ENCODE results near the gene OR10P1. TPM values are rescaled to one million over a fixed set of nuclear protein-coding genes. Genes with fewer than 3 reads are reported as not detected.
"Not testable (repeated sequence)": the region's sequence is repeated elsewhere in the genome, so short reads cannot be mapped to it uniquely, and the experiment has no call there.

OR10P1 gene, protein sequence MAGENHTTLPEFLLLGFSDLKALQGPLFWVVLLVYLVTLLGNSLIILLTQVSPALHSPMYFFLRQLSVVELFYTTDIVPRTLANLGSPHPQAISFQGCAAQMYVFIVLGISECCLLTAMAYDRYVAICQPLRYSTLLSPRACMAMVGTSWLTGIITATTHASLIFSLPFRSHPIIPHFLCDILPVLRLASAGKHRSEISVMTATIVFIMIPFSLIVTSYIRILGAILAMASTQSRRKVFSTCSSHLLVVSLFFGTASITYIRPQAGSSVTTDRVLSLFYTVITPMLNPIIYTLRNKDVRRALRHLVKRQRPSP
- not detected for polyA plus RNA-seq (2013, experiment 1 of 2)
- polyA plus RNA-seq (2013, experiment 2 of 2) = not detected

DNA sequence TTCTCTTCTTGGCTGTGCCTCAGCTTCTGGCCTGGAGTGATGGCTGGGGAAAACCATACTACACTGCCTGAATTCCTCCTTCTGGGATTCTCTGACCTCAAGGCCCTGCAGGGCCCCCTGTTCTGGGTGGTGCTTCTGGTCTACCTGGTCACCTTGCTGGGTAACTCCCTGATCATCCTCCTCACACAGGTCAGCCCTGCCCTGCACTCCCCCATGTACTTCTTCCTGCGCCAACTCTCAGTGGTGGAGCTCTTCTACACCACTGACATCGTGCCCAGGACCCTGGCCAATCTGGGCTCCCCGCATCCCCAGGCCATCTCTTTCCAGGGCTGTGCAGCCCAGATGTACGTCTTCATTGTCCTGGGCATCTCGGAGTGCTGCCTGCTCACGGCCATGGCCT, at the start of gene OR10P1:
OR10P1 (plus strand) TSS at position 40 of the 400 bp plus-strand sequence; CDS start at position 40, 0 bp downstream.
- no peak within 1 kb of the TSS for H3K56ac ChIP-seq (ENCODE audit: low read length)
- no peak within 1 kb of the TSS for H3K4me2 ChIP-seq (ENCODE audit: low read length)
- H2BK120ac ChIP-seq (ENCODE audit: low read depth, low read length) = no peak within 1 kb of the TSS
- H3K4me3 ChIP-seq (ENCODE audit: low read length) = no peak within 1 kb of the TSS
- no peaks in the 10 kb centered on the region for H3K4me1 ChIP-seq (ENCODE audit: control insufficient read depth, low read depth, low read length)
- no peaks in the 10 kb centered on the region for H3K27me3 ChIP-seq (ENCODE audit: insufficient read depth, low read length, poor library complexity)
- H2BK5ac ChIP-seq (ENCODE audit: low read length) = no peak within 1 kb of the TSS
- no peak within 1 kb of the TSS for H3K4ac ChIP-seq (ENCODE audit: low read depth, low read length)
- no peak within 1 kb of the TSS for H2BK15ac ChIP-seq (replicated peaks; ENCODE audit: low read depth)
- H3K79me1 ChIP-seq (ENCODE audit: low read length) = no peaks in the 10 kb centered on the region
- H3K36me3 ChIP-seq (ENCODE audit: control insufficient read depth, insufficient read depth, low read length) = no peaks in the 10 kb centered on the region
- no peak within 1 kb of the TSS for H3K23ac ChIP-seq (ENCODE audit: low read length)
- no peak within 1 kb of the TSS for H3K18ac ChIP-seq (ENCODE audit: low read length)
- no peak within 1 kb of the TSS for H4K8ac ChIP-seq (ENCODE audit: low read depth, low read length)
- H4K5ac ChIP-seq (ENCODE audit: low read length) = no peak within 1 kb of the TSS
- no peak within 1 kb of the TSS for H3K27ac ChIP-seq (ENCODE audit: low read depth, low read length)
- H3K9ac ChIP-seq (ENCODE audit: low read length) = no peak within 1 kb of the TSS
- no peak within 1 kb of the TSS for H2AK5ac ChIP-seq (ENCODE audit: low read length)
- no CpG with 5 or more reads among the region's 6 CpGs for WGBS (ENCODE audit: extremely low coverage, insufficient coverage, low lambda C conversion rate)
- H3K79me2 ChIP-seq (ENCODE audit: control insufficient read depth, insufficient read depth, low read length) = no peaks in the 10 kb centered on the region
- DNase-seq = no peak

DNA sequence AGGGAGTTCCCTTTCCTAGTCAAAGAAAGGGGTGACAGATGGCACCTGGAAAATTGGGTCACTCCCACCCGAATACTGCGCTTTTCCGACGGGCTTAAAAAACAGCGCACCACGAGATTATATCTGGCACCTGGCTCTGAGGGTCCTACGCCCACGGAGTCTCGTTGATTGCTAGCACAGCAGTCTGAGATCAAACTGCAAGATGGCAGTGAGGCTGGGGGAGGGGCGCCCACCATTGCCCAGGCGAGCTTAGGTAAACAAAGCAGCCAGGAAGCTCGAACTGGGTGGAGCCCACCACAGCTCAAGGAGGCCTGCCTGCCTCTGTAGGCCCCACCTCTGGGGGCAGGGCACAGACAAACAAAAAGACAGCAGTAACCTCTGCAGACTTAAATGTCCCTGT, 46.5 kb upstream of the OR10P1 start:
- peak; percentile 9 for DNase-seq
- not testable (repeated sequence) for H3K36me3 ChIP-seq (ENCODE audit: control insufficient read depth, insufficient read depth, low read length); H3K79me2 ChIP-seq (ENCODE audit: control insufficient read depth, insufficient read depth, low read length); H3K27me3 ChIP-seq (ENCODE audit: insufficient read depth, low read length, poor library complexity); H3K4ac ChIP-seq (ENCODE audit: low read depth, low read length); H2BK5ac ChIP-seq (ENCODE audit: low read length); H3K4me1 ChIP-seq (ENCODE audit: control insufficient read depth, low read depth, low read length); H3K18ac ChIP-seq (ENCODE audit: low read length); H3K4me2 ChIP-seq (ENCODE audit: low read length); H3K23ac ChIP-seq (ENCODE audit: low read length); H3K27ac ChIP-seq (ENCODE audit: low read depth, low read length); H4K8ac ChIP-seq (ENCODE audit: low read depth, low read length); H3K79me1 ChIP-seq (ENCODE audit: low read length); H2BK15ac ChIP-seq (replicated peaks; ENCODE audit: low read depth); H2AK5ac ChIP-seq (ENCODE audit: low read length); H4K5ac ChIP-seq (ENCODE audit: low read length); H3K9ac ChIP-seq (ENCODE audit: low read length); H2BK120ac ChIP-seq (ENCODE audit: low read depth, low read length); H3K4me3 ChIP-seq (ENCODE audit: low read length); H3K56ac ChIP-seq (ENCODE audit: low read length)
- WGBS (ENCODE audit: extremely low coverage, insufficient coverage, low lambda C conversion rate) = no CpG with 5 or more reads among the region's 12 CpGs

DNA sequence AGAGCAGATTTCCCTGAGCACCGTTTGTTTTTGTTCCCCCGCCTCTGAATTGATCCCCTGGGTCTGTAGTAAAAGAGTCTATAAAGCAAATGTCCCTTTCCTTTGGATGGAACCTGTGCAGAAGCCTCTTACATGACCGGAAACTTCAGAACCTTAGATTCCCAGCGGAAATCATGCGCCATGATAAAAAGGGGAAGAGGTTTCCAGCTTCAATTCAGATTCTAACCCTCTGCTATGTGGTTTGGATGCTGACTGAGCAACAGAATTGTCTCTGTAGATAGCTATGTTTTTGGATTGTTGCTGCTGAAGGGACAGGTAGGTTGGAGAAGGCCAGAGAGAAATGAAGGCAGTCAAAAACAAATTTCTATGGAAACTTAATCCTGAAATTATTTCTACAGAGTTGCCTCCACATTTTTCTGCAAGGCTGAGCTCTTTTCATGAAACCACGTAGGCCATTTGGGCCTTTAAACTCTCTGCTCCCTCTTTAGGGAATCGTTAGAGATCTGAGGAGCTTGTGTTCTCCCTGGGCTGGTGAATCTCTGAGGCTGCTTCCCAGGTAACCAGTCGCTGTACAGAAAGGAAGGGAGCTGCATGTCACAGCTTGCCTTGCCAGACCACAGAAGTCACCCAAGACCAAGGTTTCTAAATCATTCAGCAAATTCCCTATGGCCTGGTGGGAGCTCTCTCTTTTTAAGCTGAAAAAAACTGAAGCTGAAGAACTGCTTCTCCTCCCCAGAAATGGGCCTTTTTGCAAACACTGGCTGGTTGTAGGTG, 28.7 kb upstream of the OR10P1 start:
- no peak overlapping the region for H3K56ac ChIP-seq (ENCODE audit: low read length)
- no peak overlapping the region for H4K5ac ChIP-seq (ENCODE audit: low read length)
- no peak overlapping the region for H3K23ac ChIP-seq (ENCODE audit: low read length)
- no peak overlapping the region for H2BK5ac ChIP-seq (ENCODE audit: low read length)
- H3K4me1 ChIP-seq (ENCODE audit: control insufficient read depth, low read depth, low read length) = no peaks in the 10 kb centered on the region
- H2AK5ac ChIP-seq (ENCODE audit: low read length) = no peak overlapping the region
- no peaks in the 10 kb centered on the region for H3K36me3 ChIP-seq (ENCODE audit: control insufficient read depth, insufficient read depth, low read length)
- H3K79me2 ChIP-seq (ENCODE audit: control insufficient read depth, insufficient read depth, low read length) = no peaks in the 10 kb centered on the region
- H3K79me1 ChIP-seq (ENCODE audit: low read length) = no peaks in the 10 kb centered on the region
- no CpG with 5 or more reads among the region's 8 CpGs for WGBS (ENCODE audit: extremely low coverage, insufficient coverage, low lambda C conversion rate)
- H3K4ac ChIP-seq (ENCODE audit: low read depth, low read length) = no peak overlapping the region
- no peak overlapping the region for H3K18ac ChIP-seq (ENCODE audit: low read length)
- no peak overlapping the region for H4K8ac ChIP-seq (ENCODE audit: low read depth, low read length)
- H3K27ac ChIP-seq (ENCODE audit: low read depth, low read length) = no peak overlapping the region
- no peak overlapping the region for H2BK120ac ChIP-seq (ENCODE audit: low read depth, low read length)
- no peak overlapping the region for H3K4me3 ChIP-seq (ENCODE audit: low read length)
- H3K4me2 ChIP-seq (ENCODE audit: low read length) = no peak overlapping the region
- no peak overlapping the region for H2BK15ac ChIP-seq (replicated peaks; ENCODE audit: low read depth)
- no peak overlapping the region for H3K9ac ChIP-seq (ENCODE audit: low read length)
- H3K27me3 ChIP-seq (ENCODE audit: insufficient read depth, low read length, poor library complexity) = no peaks in the 10 kb centered on the region
- no peak for DNase-seq

DNA sequence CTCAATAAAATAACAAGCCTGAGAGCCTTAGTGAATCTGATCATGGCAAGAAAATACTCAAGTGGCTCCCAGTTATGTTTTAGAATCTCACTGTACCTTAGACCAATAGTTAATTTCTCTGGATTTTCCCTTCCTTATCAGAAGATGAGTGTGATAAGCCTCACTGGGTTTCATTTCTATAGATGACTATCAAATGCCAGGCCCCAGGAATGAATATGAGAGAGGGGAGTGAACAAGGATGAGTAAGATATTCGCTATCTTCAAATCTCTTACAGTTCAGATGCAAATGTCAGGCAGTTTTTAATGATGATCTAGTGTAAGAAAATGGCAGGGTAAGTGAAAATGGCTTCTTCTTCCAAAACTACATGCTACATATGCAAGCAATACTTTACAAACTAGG, 26.1 kb upstream of the OR10P1 start:
- no peaks in the 10 kb centered on the region for H3K4me1 ChIP-seq (ENCODE audit: control insufficient read depth, low read depth, low read length)

DNA sequence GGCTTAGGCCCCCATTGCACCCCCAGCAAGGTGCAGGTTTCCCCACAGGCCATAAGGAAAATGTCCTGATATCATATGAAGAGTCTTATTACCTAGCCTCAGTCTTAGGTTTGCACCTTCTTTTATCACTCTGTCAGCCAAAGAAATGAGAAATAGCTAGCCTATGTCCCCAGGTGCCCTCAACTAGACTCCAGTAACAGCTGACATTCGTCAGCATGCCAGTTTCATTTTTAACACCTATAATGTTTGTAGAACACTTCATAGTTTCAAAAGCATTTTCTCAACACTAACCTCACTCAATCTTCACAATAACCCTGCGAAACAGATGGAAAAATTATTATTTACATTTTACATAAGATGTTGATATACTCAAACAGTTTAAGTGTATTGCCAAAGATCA, 24.0 kb upstream of the OR10P1 start:
- no peak overlapping the region for H3K4me2 ChIP-seq (ENCODE audit: low read length)
- 100% methylated on average over 1 of the region's 2 CpGs for WGBS (ENCODE audit: extremely low coverage, insufficient coverage, low lambda C conversion rate)
- H2BK120ac ChIP-seq (ENCODE audit: low read depth, low read length) = no peak overlapping the region
- H3K56ac ChIP-seq (ENCODE audit: low read length) = no peak overlapping the region
- no peak overlapping the region for H2AK5ac ChIP-seq (ENCODE audit: low read length)
- H3K79me1 ChIP-seq (ENCODE audit: low read length) = no peaks in the 10 kb centered on the region
- no peak overlapping the region for H3K27ac ChIP-seq (ENCODE audit: low read depth, low read length)
- no peaks in the 10 kb centered on the region for H3K4me1 ChIP-seq (ENCODE audit: control insufficient read depth, low read depth, low read length)
- H4K8ac ChIP-seq (ENCODE audit: low read depth, low read length) = no peak overlapping the region
- H3K18ac ChIP-seq (ENCODE audit: low read length) = no peak overlapping the region
- no peak overlapping the region for H3K4ac ChIP-seq (ENCODE audit: low read depth, low read length)
- no peak for DNase-seq
- H3K36me3 ChIP-seq (ENCODE audit: control insufficient read depth, insufficient read depth, low read length) = no peaks in the 10 kb centered on the region
- no peak overlapping the region for H3K23ac ChIP-seq (ENCODE audit: low read length)
- no peaks in the 10 kb centered on the region for H3K27me3 ChIP-seq (ENCODE audit: insufficient read depth, low read length, poor library complexity)
- H4K5ac ChIP-seq (ENCODE audit: low read length) = no peak overlapping the region
- no peak overlapping the region for H3K4me3 ChIP-seq (ENCODE audit: low read length)
- no peaks in the 10 kb centered on the region for H3K79me2 ChIP-seq (ENCODE audit: control insufficient read depth, insufficient read depth, low read length)
- no peak overlapping the region for H3K9ac ChIP-seq (ENCODE audit: low read length)
- H2BK5ac ChIP-seq (ENCODE audit: low read length) = no peak overlapping the region
- no peak overlapping the region for H2BK15ac ChIP-seq (replicated peaks; ENCODE audit: low read depth)

More for the DNA sequence above, 26.1 kb upstream of the OR10P1 start:
- no peak overlapping the region for H3K4ac ChIP-seq (ENCODE audit: low read depth, low read length)
- no peak overlapping the region for H3K18ac ChIP-seq (ENCODE audit: low read length)
- H2AK5ac ChIP-seq (ENCODE audit: low read length) = no peak overlapping the region
- no peak overlapping the region for H3K9ac ChIP-seq (ENCODE audit: low read length)
- DNase-seq = no peak
- H3K79me2 ChIP-seq (ENCODE audit: control insufficient read depth, insufficient read depth, low read length) = no peaks in the 10 kb centered on the region
- no peak overlapping the region for H4K5ac ChIP-seq (ENCODE audit: low read length)
- H2BK120ac ChIP-seq (ENCODE audit: low read depth, low read length) = no peak overlapping the region
- no peaks in the 10 kb centered on the region for H3K27me3 ChIP-seq (ENCODE audit: insufficient read depth, low read length, poor library complexity)
- no peak overlapping the region for H4K8ac ChIP-seq (ENCODE audit: low read depth, low read length)
- H3K23ac ChIP-seq (ENCODE audit: low read length) = no peak overlapping the region
- H3K36me3 ChIP-seq (ENCODE audit: control insufficient read depth, insufficient read depth, low read length) = no peaks in the 10 kb centered on the region
- no CpG with 5 or more reads among the region's 1 CpG for WGBS (ENCODE audit: extremely low coverage, insufficient coverage, low lambda C conversion rate)
- H3K4me3 ChIP-seq (ENCODE audit: low read length) = no peak overlapping the region
- H2BK5ac ChIP-seq (ENCODE audit: low read length) = no peak overlapping the region
- H3K4me2 ChIP-seq (ENCODE audit: low read length) = no peak overlapping the region
- no peak overlapping the region for H2BK15ac ChIP-seq (replicated peaks; ENCODE audit: low read depth)
- no peaks in the 10 kb centered on the region for H3K79me1 ChIP-seq (ENCODE audit: low read length)
- no peak overlapping the region for H3K56ac ChIP-seq (ENCODE audit: low read length)
- no peak overlapping the region for H3K27ac ChIP-seq (ENCODE audit: low read depth, low read length)
